OCI-LY1 (cell line): Measurements from ENCODE around the gene HMCN2.

Source experiments
- CTCF ChIP-seq: fragments of 200-600 bp; sonication (generic), shearing (Covaris generic); IDR thresholded peaks from 2 replicates; pipeline ENCODE4 v1.5.1; 2017; ENCODE audit warnings: mild to moderate bottlenecking, antibody characterized with exemption, low read length, moderate library complexity, mixed read lengths
- EZH2 ChIP-seq: fragments of 200-600 bp; sonication (generic), shearing (Covaris generic); IDR thresholded peaks from 2 replicates; pipeline ENCODE4 v1.8.0; 2017; ENCODE audit warnings: borderline replicate concordance, mixed run types, mild to moderate bottlenecking, antibody characterized with exemption, low read length, moderate library complexity, mixed read lengths

GRCh38 chr9:130400870-130401269, 135.3 kb downstream of the HMCN2 start:
- TF ChIP-seq EZH2 (no peak), CTCF (no peak)
